C4-2B (cell line): ENCODE results near the gene TLK2.

Source experiments
- ZFX ChIP-seq: fragments of 450-650 bp; IDR thresholded peaks from 2 replicates; pipeline ENCODE4 v1.6.1; 2017
- TF ChIP-seq, protein P1 (sequence below): fragments of 450-650 bp; conservative IDR thresholded peaks from 2 replicates; pipeline ENCODE4 v1.5.1; 2017; ENCODE audit warnings: mild to moderate bottlenecking

DNA sequence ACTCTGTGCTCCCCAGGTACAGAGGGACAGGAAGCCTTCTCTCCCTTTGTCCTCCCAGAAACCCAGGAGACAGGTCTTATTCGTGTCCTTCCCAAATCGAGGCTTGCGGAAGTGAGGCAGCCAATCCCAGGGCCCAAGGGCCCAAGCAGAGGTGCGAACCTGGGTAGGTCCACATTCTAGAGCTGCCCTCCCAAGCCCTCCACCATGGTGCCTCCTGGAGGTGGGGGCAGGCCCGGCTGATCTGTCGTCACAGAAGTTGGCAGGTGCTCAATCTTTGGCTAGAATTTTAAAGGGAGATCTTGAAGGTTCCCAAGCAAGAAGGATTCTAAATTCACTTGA, 170.3 kb downstream of the TLK2 start:
- TF ChIP-seq, protein P1, sequence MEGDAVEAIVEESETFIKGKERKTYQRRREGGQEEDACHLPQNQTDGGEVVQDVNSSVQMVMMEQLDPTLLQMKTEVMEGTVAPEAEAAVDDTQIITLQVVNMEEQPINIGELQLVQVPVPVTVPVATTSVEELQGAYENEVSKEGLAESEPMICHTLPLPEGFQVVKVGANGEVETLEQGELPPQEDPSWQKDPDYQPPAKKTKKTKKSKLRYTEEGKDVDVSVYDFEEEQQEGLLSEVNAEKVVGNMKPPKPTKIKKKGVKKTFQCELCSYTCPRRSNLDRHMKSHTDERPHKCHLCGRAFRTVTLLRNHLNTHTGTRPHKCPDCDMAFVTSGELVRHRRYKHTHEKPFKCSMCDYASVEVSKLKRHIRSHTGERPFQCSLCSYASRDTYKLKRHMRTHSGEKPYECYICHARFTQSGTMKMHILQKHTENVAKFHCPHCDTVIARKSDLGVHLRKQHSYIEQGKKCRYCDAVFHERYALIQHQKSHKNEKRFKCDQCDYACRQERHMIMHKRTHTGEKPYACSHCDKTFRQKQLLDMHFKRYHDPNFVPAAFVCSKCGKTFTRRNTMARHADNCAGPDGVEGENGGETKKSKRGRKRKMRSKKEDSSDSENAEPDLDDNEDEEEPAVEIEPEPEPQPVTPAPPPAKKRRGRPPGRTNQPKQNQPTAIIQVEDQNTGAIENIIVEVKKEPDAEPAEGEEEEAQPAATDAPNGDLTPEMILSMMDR = no peak
- no peak for TF ChIP-seq ZFX
